Measurements from ENCODE around the gene UFL1.

GRCh38 chr6:96521644-96522464 lies at the start of gene UFL1:
- TF ChIP-seq CTCF (IDR thresholded peaks at IDR 0.05; ENCODE audit: insufficient read depth, low read length, poor library complexity, severe bottlenecking) = no peak
- no peak for TF ChIP-seq EZH2phosphoT487 (conservative IDR thresholded peaks at IDR 0.05; ENCODE audit: low read length)

Measured in SU-DHL-6 (cell line).